HepG2 (cell line): ENCODE measurements around the gene PDCD2. TPM values are rescaled to one million over a fixed set of nuclear protein-coding genes. Genes with fewer than 3 reads are reported as not detected.

ENCODE experiments used
- CERS6 ChIP-seq: sonication (generic); formaldehyde crosslinking; IDR thresholded peaks from 2 replicates; pipeline ENCODE4 v1.5.0; 2020; ENCODE audit warnings: missing genetic modification reagents
- GZF1 ChIP-seq: sonication (generic); formaldehyde crosslinking; IDR thresholded peaks from 2 replicates; pipeline ENCODE4 v1.5.1; 2020; ENCODE audit warnings: mild to moderate bottlenecking, missing genetic modification reagents
- HES4 ChIP-seq: sonication (generic); formaldehyde crosslinking; IDR thresholded peaks from 2 replicates; pipeline ENCODE4 v1.9.0; 2021; ENCODE audit warnings: mild to moderate bottlenecking, missing genetic modification reagents, borderline replicate concordance
- HHEX ChIP-seq: IDR thresholded peaks from 2 replicates; pipeline ENCODE4 v1.6.1; 2016; ENCODE audit warnings: control low read depth
- NFRKB ChIP-seq: fragments of 450-650 bp; IDR thresholded peaks from 2 replicates; pipeline ENCODE4 v1.6.1; 2017
- NFYC ChIP-seq: IDR thresholded peaks from 2 replicates; pipeline ENCODE4 v1.6.1; 2016; ENCODE audit warnings: missing genetic modification reagents, missing compliant biosample characterization
- RARA ChIP-seq: IDR thresholded peaks from 2 replicates; pipeline ENCODE4 v1.6.1; 2016; ENCODE audit warnings: missing genetic modification reagents, missing compliant biosample characterization
- SP2 ChIP-seq: sonication (generic); formaldehyde crosslinking; IDR thresholded peaks from 2 replicates; pipeline ENCODE4 v1.5.1; 2020; ENCODE audit warnings: mild to moderate bottlenecking, missing genetic modification reagents
- ZBTB25 ChIP-seq: IDR thresholded peaks from 2 replicates; pipeline ENCODE4 v1.6.1; 2018; ENCODE audit warnings: missing genetic modification reagents
- ZMYM4 ChIP-seq: sonication (generic); formaldehyde crosslinking; IDR thresholded peaks from 2 replicates; pipeline ENCODE4 v1.8.1; 2023; ENCODE audit warnings: mild to moderate bottlenecking, missing genetic modification reagents
- ZNF20 ChIP-seq: sonication (generic); formaldehyde crosslinking; IDR thresholded peaks from 2 replicates; pipeline ENCODE4 v1.4.0; 2020; ENCODE audit warnings: mild to moderate bottlenecking, moderate library complexity, missing genetic modification reagents
- ZNF292 ChIP-seq: sonication (generic); formaldehyde crosslinking; IDR thresholded peaks from 2 replicates; pipeline ENCODE4 v1.8.1; 2022; ENCODE audit warnings: mild to moderate bottlenecking, low read depth, missing genetic modification reagents, borderline replicate concordance
- ZNF30 ChIP-seq: sonication (generic); formaldehyde crosslinking; IDR thresholded peaks from 2 replicates; pipeline ENCODE4 v1.5.0; 2020; ENCODE audit warnings: mild to moderate bottlenecking, missing genetic modification reagents
- ZNF317 ChIP-seq: sonication (generic); formaldehyde crosslinking; IDR thresholded peaks from 2 replicates; pipeline ENCODE4 v1.5.0; 2020; ENCODE audit warnings: mild to moderate bottlenecking, missing genetic modification reagents
- ZNF766 ChIP-seq: sonication (generic); formaldehyde crosslinking; IDR thresholded peaks from 2 replicates; pipeline ENCODE4 v1.5.0; 2020; ENCODE audit warnings: missing genetic modification reagents, borderline replicate concordance
- polyA plus RNA-seq, 8 experiments: library from polyadenylated mRNA; depleted of rRNA in 3 of 8; stranded (reverse) in 7 of 8; unstranded in 1 of 8; fragments of >200 nt; fragmentation: Illumina TruSeq in 4 of 8; extraction: Trizol in 4 of 8; gene quantifications; 2 replicates each; pipeline versions ENCODE4 v1.2.1 to v1.2.3, GENCODE V29; 2011 to 2016; ENCODE audit warnings: low read depth in 4 of 8, missing spikeins in 1 of 8, mixed read lengths in 1 of 8; ENCODE audit not compliant: insufficient read depth in 1 of 8
- total RNA-seq, 5 experiments: library from RNA; depleted of rRNA; stranded (reverse); fragments of >200 nt; fragmentation: Illumina TruSeq; extraction: Trizol; gene quantifications; 2 replicates each; pipeline ENCODE4 v1.2.3, GENCODE V29; 2016; ENCODE audit warnings: low read depth in 1 of 5
- TF ChIP-seq, protein P1 (sequence below): sonication (generic); formaldehyde crosslinking; IDR thresholded peaks from 2 replicates; pipeline ENCODE4 v1.4.0; 2020; ENCODE audit warnings: missing genetic modification reagents, borderline replicate concordance
- TF ChIP-seq, protein P2 (sequence below): sonication (generic); formaldehyde crosslinking; IDR thresholded peaks from 2 replicates; pipeline ENCODE4 v1.4.0; 2020; ENCODE audit warnings: missing genetic modification reagents
- TF ChIP-seq, protein P3 (sequence below): sonication (generic); formaldehyde crosslinking; IDR thresholded peaks from 2 replicates; pipeline ENCODE4 v1.5.1; 2020; ENCODE audit warnings: mild to moderate bottlenecking, missing genetic modification reagents, borderline replicate concordance
- TF ChIP-seq, protein P4 (sequence below): sonication (generic); formaldehyde crosslinking; IDR thresholded peaks from 2 replicates; pipeline ENCODE4 v1.4.0; 2020; ENCODE audit warnings: missing genetic modification reagents

The PDCD2 gene
- total and polyA plus RNA-seq, 2 of the 13 experiments (the other 11 are each of a cell fraction or from before 2014, with no cell fraction given) = 83.6 to 133 TPM

GRCh38 chr6:170529839-170530469 is 54.5 kb downstream of the PDCD2 start (continued):
- TF ChIP-seq, protein P1, sequence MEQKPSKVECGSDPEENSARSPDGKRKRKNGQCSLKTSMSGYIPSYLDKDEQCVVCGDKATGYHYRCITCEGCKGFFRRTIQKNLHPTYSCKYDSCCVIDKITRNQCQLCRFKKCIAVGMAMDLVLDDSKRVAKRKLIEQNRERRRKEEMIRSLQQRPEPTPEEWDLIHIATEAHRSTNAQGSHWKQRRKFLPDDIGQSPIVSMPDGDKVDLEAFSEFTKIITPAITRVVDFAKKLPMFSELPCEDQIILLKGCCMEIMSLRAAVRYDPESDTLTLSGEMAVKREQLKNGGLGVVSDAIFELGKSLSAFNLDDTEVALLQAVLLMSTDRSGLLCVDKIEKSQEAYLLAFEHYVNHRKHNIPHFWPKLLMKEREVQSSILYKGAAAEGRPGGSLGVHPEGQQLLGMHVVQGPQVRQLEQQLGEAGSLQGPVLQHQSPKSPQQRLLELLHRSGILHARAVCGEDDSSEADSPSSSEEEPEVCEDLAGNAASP (CRISPR knock-in tag) = 0 out of 2 replicates have a peak, but pooled peaks have one; percentile 15
- TF ChIP-seq NFYC (no peak), NFRKB (no peak), ZNF292 (no peak), HHEX (CRISPR knock-in tag) (no peak), ZNF30 (CRISPR knock-in tag) (no peak), CERS6 (no peak), ZNF766 (no peak), HES4 (CRISPR knock-in tag) (no peak), ZMYM4 (CRISPR knock-in tag) (no peak), GZF1 (CRISPR knock-in tag) (no peak), RARA (CRISPR knock-in tag) (peak; percentile 23; the same call in 1 of the 2 replicates), ZNF20 (CRISPR knock-in tag) (no peak), ZBTB25 (CRISPR knock-in tag) (0 out of 2 replicates have a peak, but pooled peaks have one; percentile 44), ZNF317 (CRISPR knock-in tag) (no peak), SP2 (no peak)
- TF ChIP-seq, protein P2, sequence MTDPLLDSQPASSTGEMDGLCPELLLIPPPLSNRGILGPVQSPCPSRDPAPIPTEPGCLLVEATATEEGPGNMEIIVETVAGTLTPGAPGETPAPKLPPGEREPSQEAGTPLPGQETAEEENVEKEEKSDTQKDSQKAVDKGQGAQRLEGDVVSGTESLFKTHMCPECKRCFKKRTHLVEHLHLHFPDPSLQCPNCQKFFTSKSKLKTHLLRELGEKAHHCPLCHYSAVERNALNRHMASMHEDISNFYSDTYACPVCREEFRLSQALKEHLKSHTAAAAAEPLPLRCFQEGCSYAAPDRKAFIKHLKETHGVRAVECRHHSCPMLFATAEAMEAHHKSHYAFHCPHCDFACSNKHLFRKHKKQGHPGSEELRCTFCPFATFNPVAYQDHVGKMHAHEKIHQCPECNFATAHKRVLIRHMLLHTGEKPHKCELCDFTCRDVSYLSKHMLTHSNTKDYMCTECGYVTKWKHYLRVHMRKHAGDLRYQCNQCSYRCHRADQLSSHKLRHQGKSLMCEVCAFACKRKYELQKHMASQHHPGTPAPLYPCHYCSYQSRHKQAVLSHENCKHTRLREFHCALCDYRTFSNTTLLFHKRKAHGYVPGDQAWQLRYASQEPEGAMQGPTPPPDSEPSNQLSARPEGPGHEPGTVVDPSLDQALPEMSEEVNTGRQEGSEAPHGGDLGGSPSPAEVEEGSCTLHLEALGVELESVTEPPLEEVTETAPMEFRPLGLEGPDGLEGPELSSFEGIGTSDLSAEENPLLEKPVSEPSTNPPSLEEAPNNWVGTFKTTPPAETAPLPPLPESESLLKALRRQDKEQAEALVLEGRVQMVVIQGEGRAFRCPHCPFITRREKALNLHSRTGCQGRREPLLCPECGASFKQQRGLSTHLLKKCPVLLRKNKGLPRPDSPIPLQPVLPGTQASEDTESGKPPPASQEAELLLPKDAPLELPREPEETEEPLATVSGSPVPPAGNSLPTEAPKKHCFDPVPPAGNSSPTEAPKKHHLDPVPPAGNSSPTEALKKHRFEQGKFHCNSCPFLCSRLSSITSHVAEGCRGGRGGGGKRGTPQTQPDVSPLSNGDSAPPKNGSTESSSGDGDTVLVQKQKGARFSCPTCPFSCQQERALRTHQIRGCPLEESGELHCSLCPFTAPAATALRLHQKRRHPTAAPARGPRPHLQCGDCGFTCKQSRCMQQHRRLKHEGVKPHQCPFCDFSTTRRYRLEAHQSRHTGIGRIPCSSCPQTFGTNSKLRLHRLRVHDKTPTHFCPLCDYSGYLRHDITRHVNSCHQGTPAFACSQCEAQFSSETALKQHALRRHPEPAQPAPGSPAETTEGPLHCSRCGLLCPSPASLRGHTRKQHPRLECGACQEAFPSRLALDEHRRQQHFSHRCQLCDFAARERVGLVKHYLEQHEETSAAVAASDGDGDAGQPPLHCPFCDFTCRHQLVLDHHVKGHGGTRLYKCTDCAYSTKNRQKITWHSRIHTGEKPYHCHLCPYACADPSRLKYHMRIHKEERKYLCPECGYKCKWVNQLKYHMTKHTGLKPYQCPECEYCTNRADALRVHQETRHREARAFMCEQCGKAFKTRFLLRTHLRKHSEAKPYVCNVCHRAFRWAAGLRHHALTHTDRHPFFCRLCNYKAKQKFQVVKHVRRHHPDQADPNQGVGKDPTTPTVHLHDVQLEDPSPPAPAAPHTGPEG (CRISPR knock-in tag) = no peak
- TF ChIP-seq, protein P3, sequence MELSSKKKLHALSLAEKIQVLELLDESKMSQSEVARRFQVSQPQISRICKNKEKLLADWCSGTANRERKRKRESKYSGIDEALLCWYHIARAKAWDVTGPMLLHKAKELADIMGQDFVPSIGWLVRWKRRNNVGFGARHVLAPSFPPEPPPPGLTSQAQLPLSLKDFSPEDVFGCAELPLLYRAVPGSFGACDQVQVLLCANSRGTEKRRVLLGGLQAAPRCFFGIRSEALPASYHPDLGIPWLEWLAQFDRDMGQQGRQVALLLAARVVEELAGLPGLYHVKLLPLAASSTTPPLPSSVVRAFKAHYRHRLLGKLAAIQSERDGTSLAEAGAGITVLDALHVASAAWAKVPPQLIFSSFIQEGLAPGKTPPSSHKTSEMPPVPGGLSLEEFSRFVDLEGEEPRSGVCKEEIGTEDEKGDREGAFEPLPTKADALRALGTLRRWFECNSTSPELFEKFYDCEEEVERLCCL = no peak
- TF ChIP-seq, protein P4, sequence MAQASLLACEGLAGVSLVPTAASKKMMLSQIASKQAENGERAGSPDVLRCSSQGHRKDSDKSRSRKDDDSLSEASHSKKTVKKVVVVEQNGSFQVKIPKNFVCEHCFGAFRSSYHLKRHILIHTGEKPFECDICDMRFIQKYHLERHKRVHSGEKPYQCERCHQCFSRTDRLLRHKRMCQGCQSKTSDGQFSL (CRISPR knock-in tag) = no peak
